GM18505 (cell line): ENCODE data around the gene IFNGR1.
"Not testable (repeated sequence)": the region's sequence is repeated elsewhere in the genome, so short reads cannot be mapped to it uniquely, and the experiment has no call there.

Source experiments
- ATAC-seq: cut with Tn5 transposase; IDR thresholded peaks from one replicate; pipeline ENCODE4 v1.9.1; 2021; ENCODE audit not compliant: unreplicated experiment
- POLR2A ChIP-seq: IDR thresholded peaks from 4 replicates; pipeline ENCODE4 v1.6.1; 2011; ENCODE audit warnings: borderline replicate concordance; ENCODE audit not compliant: insufficient read depth, insufficient read length; ENCODE audit errors: extremely low read depth

IFNGR1 gene

GRCh38 chr6:137224799-137225198, 5.6 kb upstream of the IFNGR1 start:
- TF ChIP-seq POLR2A, result no peak
- peak; percentile 51 for ATAC-seq

- ATAC-seq, result no peak
- TF ChIP-seq POLR2A, result no peak
These were observed 4.4 kb upstream of the IFNGR1 start for GRCh38 chr6:137223370-137224131.

- no peak for TF ChIP-seq POLR2A
- no peak for ATAC-seq
These were observed 3.2 kb upstream of the IFNGR1 start for GRCh38 chr6:137222381-137222780.

- TF ChIP-seq POLR2A, result no peak
- peak; percentile 8 for ATAC-seq
These were observed 573 bp upstream of the IFNGR1 start for GRCh38 chr6:137219664-137220252.

GRCh38 chr6:137218473-137218916, 690 bp downstream of the IFNGR1 start:
- ATAC-seq, result no peak
- peak; percentile 49 for TF ChIP-seq POLR2A

GRCh38 chr6:137217801-137218472, 1.2 kb downstream of the IFNGR1 start:
- no peak for ATAC-seq
- no peak for TF ChIP-seq POLR2A

GRCh38 chr6:137216875-137217553, 2.2 kb downstream of the IFNGR1 start:
- no peak for ATAC-seq
- TF ChIP-seq POLR2A, result peak; percentile 46

GRCh38 chr6:137216106-137216505, 3.1 kb downstream of the IFNGR1 start:
- no peak for TF ChIP-seq POLR2A
- ATAC-seq, result no peak

GRCh38 chr6:137215630-137216029, 3.6 kb downstream of the IFNGR1 start:
- ATAC-seq, result not testable (repeated sequence)

GRCh38 chr6:137214931-137215330, 4.3 kb downstream of the IFNGR1 start:
- no peak for ATAC-seq

GRCh38 chr6:137213813-137214212, 5.4 kb downstream of the IFNGR1 start:
- ATAC-seq, result no peak
- TF ChIP-seq POLR2A, result no peak

More at GRCh38 chr6:137214931-137215330, 4.3 kb downstream of the IFNGR1 start:
- no peak for TF ChIP-seq POLR2A

GRCh38 chr6:137213331-137213740, 5.8 kb downstream of the IFNGR1 start:
- no peak for TF ChIP-seq POLR2A
- ATAC-seq, result no peak

GRCh38 chr6:137211910-137212309, 7.3 kb downstream of the IFNGR1 start:
- no peak for TF ChIP-seq POLR2A
- no peak for ATAC-seq
